ENCODE results near the gene ANKRD34B. TPM values are rescaled to one million over a fixed set of nuclear protein-coding genes. Genes with fewer than 3 reads are reported as not detected.
A peak's percentile ranks its signal among the peaks of the same experiment; 100 is the strongest.

Gene ANKRD34B
- total RNA-seq, 1 experiment from 2014 or later, result 0.40 TPM

DNA sequence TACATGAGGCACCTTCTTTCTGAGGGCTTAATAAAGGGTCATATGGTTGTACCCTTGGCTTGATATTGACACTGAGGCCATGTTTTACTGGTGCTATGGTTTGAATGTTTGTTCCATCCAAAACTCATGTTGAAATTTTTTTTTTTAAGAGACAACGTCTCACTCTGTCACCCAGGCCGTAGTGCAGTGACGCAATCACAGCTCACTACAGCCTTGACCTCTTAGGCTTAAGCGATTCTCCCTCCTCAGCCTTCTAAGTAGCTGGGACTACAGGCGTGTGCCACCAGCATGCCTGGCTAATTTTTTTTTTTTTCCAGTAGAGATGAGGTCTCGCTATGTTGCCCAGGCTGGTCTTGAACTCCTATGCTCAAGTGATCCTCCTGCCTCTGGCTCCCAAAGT is 61.2 kb downstream of the ANKRD34B start:
- TF ChIP-seq, protein P1, sequence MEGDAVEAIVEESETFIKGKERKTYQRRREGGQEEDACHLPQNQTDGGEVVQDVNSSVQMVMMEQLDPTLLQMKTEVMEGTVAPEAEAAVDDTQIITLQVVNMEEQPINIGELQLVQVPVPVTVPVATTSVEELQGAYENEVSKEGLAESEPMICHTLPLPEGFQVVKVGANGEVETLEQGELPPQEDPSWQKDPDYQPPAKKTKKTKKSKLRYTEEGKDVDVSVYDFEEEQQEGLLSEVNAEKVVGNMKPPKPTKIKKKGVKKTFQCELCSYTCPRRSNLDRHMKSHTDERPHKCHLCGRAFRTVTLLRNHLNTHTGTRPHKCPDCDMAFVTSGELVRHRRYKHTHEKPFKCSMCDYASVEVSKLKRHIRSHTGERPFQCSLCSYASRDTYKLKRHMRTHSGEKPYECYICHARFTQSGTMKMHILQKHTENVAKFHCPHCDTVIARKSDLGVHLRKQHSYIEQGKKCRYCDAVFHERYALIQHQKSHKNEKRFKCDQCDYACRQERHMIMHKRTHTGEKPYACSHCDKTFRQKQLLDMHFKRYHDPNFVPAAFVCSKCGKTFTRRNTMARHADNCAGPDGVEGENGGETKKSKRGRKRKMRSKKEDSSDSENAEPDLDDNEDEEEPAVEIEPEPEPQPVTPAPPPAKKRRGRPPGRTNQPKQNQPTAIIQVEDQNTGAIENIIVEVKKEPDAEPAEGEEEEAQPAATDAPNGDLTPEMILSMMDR (IDR thresholded peaks at IDR 0.05; ENCODE audit: unreplicated experiment), result no peak
- H3K4me1 Mint-ChIP-seq (ENCODE audit: low read depth, unreplicated experiment), result no peaks in the 10 kb centered on the region

DNA sequence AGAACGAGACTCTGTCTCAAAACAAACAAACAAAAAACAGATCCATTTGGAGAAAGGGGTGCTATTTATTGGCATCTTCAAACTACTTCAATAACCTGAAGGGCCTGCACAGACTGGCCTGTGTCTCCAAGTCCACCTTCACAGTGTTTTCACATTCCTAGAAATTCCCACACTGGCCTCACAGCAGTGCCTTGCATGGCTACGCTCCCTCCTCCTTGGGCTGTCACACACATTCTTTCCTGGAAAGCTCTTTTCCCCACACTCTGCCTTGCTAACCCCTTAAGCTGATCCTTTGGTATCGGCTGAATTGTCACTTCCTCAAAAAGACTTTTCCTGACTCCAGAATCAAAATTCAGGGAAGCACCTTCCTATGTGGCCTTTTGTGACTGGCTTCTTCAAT is 62.4 kb downstream of the ANKRD34B start:
- peak overlapping the region; percentile 43 for H3K27ac Mint-ChIP-seq (ENCODE audit: unreplicated experiment)
- DNase-seq, result no peak
- no peaks in the 10 kb centered on the region for H3K9me3 Mint-ChIP-seq (ENCODE audit: low read depth, unreplicated experiment)
- H3K36me3 Mint-ChIP-seq (ENCODE audit: insufficient read depth, unreplicated experiment), result no peaks in the 10 kb centered on the region
- TF ChIP-seq, protein P1 (IDR thresholded peaks at IDR 0.05; ENCODE audit: unreplicated experiment), result no peak
- BruUV-seq (replicated peaks), result no TSS peak
- no peaks in the 10 kb centered on the region for H3K27me3 Mint-ChIP-seq (ENCODE audit: unreplicated experiment)
- CTCF ChIA-PET, result no interaction called here
- H3K4me3 Mint-ChIP-seq (ENCODE audit: low read depth, unreplicated experiment), result no peak overlapping the region
- peaks cover 10% of the 10 kb centered on the region for H3K4me1 Mint-ChIP-seq (ENCODE audit: low read depth, unreplicated experiment)
- intact Hi-C loops (cut with micrococcal nuclease; ENCODE audit: unreplicated experiment), result no loop called here

More for the DNA sequence above, 61.2 kb downstream of the ANKRD34B start:
- CTCF ChIA-PET, result no interaction called here
- no peak for DNase-seq
- intact Hi-C loops (cut with micrococcal nuclease; ENCODE audit: unreplicated experiment), result no loop called here
- no peaks in the 10 kb centered on the region for H3K9me3 Mint-ChIP-seq (ENCODE audit: low read depth, unreplicated experiment)
- H3K27me3 Mint-ChIP-seq (ENCODE audit: unreplicated experiment), result no peaks in the 10 kb centered on the region
- no peak overlapping the region for H3K4me3 Mint-ChIP-seq (ENCODE audit: low read depth, unreplicated experiment)
- BruUV-seq (replicated peaks), result no TSS peak
- H3K36me3 Mint-ChIP-seq (ENCODE audit: insufficient read depth, unreplicated experiment), result no peaks in the 10 kb centered on the region
- H3K27ac Mint-ChIP-seq (ENCODE audit: unreplicated experiment), result no peak overlapping the region

Other genes with a start within 250 kb of the ANKRD34B start
- gene ZFYVE16, start 162.2 kb downstream of the ANKRD34B start, total RNA-seq (2022), result 39.3 and 52.7 TPM in 2 replicates
- gene FAM151B, start 82.2 kb downstream of the ANKRD34B start, total RNA-seq (2022), result 1.3 and 2.0 TPM in 2 replicates
- gene MSH3, start 84.4 kb upstream of the ANKRD34B start, total RNA-seq (2022), result 15.5 and 17.2 TPM in 2 replicates
- gene DHFR, start 84.7 kb upstream of the ANKRD34B start, total RNA-seq (2022), result 46.9 and 58.0 TPM in 2 replicates

Data from Calu3 (cell line).